Fibroblast of peridontal ligament (primary cell): ENCODE measurements around the gene GPATCH1.
"Not testable (repeated sequence)": the region's sequence is repeated elsewhere in the genome, so short reads cannot be mapped to it uniquely, and the experiment has no call there.

Experiments
- DNase-seq: peaks from one replicate; pipeline ENCODE4 v3.0.0-alpha.2; 2010; ENCODE audit errors: extremely low read depth

GPATCH1 gene

DNA sequence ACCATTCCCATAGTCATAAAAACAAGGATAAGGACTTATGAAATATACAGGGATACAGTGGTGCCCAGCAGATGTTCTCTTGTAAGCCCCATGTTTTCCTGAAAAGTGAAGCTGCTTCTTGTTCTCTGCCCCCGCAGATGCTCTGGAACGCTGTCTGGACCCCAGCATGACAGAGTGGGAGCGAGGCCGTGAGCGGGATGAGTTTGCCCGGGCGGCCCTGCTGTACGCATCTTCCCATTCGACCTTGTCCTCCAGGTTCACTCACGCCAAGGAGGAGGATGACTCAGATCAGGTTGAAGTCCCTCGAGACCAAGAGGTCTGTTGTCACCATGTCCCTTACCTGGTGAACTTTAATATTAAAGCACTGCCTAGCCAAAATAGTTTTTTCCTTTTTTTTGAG lies 30.6 kb downstream of the GPATCH1 start:
- no peak for DNase-seq

GRCh38 chr19:33114312-33114711 lies 33.3 kb downstream of the GPATCH1 start:
- DNase-seq = no peak

- DNase-seq = no peak
Measured at GRCh38 chr19:33117501-33117900, 36.5 kb downstream of the GPATCH1 start.

DNA sequence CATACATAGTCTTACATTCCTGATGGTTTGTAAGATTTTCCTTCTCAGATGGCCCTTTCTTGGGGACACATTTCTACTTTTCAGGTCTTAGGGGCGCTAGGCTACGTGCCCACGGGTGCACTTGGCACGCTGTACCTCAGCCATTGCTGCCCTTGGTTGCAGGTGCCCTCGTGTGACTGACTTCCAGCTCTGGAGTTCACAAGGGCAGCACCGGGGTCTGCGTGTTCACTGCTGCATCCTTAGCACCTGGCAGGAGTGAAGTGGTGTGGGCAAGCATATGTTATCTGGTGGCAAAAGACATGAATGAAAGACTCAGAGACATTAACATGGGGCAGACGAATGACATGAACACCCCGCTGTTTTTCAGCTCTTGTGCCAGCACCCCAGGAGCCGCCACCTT lies 37.7 kb downstream of the GPATCH1 start:
- no peak for DNase-seq

DNA sequence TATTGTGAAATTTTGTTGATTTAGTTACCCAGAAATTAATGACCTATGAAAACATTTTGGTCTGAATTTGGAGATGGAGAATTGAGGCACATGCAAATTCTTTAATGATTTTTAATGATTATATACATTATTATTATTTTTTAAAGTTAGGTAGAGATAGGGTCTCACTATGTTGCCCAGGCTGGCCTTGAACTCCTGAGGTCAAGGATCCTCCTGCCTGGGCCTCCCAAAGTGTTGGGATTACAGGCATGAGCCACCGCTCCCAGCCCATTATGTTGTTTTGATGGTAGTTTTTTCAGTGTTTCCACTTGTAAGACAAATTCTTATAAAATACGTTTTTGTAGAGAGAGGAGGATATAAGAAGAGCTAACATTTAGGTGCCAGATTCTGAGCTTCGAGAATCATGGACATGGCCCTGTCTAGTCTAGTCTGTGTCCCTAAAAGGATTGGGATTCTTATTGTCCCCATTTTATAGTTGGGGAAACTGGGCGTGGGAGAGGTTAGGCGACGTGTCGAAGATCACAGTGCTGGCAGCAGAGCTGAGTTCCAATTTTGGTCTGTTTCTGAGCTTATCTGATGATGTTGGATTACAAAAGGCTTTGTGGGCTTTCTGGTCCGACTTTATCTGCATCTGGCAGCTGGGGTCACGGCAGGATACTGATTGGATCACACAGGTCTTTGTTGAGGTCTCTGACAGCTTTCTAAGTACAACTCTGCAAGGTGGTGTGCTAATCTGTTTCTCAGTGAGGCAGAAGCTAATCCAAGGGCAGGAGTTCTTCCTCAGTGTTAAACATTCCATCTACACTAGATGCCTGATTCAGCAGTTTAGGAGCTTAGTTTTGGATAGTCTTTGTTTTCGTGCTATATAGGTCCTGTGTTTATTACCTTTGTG lies 43.5 kb downstream of the GPATCH1 start:
- DNase-seq = no peak

DNA sequence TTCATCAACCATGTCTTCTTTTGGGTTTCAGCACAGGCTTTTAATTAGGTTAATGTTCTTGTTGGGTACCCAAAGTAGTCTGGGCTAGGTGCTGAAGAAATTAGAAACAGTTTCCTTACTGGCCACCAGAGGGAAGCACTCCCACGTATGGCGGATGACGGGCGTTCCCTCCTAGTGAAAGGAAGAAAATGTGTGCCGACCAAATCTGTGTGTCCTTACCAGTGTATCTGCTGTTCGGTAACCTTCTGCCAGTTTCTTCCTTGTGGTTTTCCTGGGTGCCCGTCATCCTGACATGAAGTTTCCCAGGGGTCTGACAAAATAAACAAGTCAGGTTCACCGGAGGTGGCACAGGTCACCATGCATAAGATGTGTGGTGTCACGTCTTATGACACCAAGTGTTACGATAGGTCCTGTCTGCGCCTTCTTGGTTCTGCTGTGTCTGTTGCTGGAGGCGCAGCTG lies 45.0 kb downstream of the GPATCH1 start:
- DNase-seq = peak; percentile 72

GRCh38 chr19:33126712-33127111 lies 45.7 kb downstream of the GPATCH1 start:
- DNase-seq = not testable (repeated sequence)

- no peak for DNase-seq
Measured at GRCh38 chr19:33129901-33130300, 48.9 kb downstream of the GPATCH1 start.

GRCh38 chr19:33130433-33130832 lies 49.5 kb downstream of the GPATCH1 start:
- DNase-seq = no peak

GRCh38 chr19:33132021-33132420 lies 51.0 kb downstream of the GPATCH1 start, which contains the start of gene WDR88:
TSS of gene WDR88 (plus strand) at chr19:33132114. CDS start at chr19:33132170, 56 bp downstream.
- DNase-seq = no peak

- DNase-seq = no peak
Measured at GRCh38 chr19:33132425-33132824, 51.4 kb downstream of the GPATCH1 start.

DNA sequence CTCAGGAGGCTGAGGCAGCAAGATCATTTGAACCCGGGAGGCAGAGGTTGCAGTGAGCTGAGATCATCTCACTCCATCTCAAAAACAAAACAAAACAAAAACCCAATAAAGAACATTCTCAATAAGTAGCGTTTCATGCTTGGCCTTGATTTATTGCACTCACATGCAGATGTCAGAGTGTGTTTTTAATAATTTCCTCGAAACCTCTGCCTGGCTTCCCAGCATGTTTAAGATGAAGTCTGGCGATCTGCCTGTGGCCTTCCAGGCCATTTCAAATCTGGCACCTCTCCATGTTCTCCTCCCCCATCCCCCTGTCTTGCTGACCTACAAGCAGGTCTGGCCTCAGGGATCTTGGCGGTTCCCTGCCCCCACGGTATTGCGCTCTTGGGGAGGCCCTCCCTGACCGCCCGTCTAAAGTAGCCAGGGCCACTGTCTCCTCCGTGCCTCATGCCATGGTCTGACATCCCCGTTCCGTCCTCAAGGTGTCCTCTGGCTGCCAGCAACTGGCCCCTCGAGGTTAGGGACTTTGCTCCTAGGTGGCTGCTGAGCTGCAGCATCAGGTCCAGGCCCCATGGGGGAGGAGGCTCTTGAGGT lies 52.6 kb downstream of the GPATCH1 start:
- DNase-seq = no peak

GRCh38 chr19:33134571-33135041 lies 53.6 kb downstream of the GPATCH1 start:
- no peak for DNase-seq

GRCh38 chr19:33139165-33139564 lies 58.2 kb downstream of the GPATCH1 start:
- DNase-seq = no peak

- peak; percentile 57 for DNase-seq
Measured at GRCh38 chr19:33143897-33144405, 63.0 kb downstream of the GPATCH1 start.

DNA sequence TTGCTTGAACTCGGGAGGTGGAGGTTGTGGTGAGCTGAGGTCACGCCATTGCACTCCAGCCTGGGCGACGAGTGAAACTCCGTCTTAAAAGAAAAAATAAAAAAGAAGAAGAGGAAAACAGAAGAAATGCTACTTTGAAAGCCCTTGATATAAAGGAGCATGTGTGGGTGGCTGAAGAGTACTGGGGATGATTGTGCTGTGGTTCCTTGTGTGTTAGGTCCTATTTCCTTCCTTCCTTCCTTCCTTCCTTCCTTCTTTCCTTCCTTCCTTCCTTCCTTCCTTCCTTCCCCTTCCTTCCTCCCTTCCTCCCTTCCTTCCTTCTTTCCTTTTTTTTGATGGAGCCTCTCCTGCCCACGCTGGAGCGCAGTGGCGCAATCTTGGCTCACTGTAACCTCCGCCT lies 65.2 kb downstream of the GPATCH1 start:
- DNase-seq = no peak

GRCh38 chr19:33147538-33147937 lies 66.6 kb downstream of the GPATCH1 start:
- DNase-seq = no peak

- DNase-seq = no peak
Measured at GRCh38 chr19:33150852-33151518, 70.0 kb downstream of the GPATCH1 start.

GRCh38 chr19:33152176-33152575 lies 71.2 kb downstream of the GPATCH1 start:
- no peak for DNase-seq

GRCh38 chr19:33152625-33153024 lies 71.6 kb downstream of the GPATCH1 start:
- not testable (repeated sequence) for DNase-seq

DNA sequence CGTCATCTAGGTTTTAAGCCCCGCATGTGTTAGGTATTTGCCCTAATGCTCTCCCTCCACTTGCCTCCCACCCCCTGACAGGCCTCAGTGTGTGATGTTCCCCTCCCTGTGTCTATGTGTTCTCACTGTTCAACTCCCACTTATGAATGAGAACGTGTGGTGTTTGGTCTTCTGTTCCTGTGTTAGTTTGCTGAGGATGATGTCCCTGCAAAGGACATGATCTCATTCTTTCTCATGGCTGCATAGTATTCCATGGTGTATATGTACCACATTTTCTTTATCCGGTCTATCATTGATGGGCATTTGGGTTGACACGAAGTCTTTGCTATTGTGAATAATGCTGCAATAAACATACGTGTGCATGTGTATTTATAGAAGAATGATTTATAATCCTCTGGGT lies 73.3 kb downstream of the GPATCH1 start:
- not testable (repeated sequence) for DNase-seq

DNA sequence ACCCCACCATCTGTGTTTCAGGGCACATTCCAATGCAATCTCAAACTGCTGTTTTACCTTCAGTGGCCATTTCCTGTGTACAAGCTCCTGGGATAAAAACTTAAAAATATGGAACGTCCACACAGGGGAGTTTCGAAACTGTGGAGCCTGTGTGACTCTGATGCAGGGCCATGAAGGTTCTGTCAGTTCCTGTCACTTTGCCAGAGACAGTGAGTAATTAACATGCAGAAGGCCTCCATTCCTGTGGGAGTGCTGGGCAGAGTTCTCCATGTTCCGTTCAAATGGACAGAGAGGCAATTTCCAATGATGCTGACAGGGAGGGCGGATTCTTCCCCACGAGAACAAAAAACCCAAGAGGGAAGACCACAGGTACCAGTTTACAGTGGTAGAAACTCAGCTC lies 75.4 kb downstream of the GPATCH1 start:
- peak; percentile 42 for DNase-seq
